HepG2 (cell line): ENCODE measurements around the gene SYMPK. TPM values are rescaled to one million over a fixed set of nuclear protein-coding genes. Genes with fewer than 3 reads are reported as not detected.

ENCODE experiments used
- ATAC-seq: fragments of 200-7000 bp; cut with Tn5 transposase; 3 replicates; pipeline ENCODE4 v1.9.1; 2020; ENCODE audit warnings: mild to moderate bottlenecking, moderate library complexity
- BruUV-seq: library from RNA; stranded (reverse); fragments of 400-500 nt; replicated peaks from 2 replicates; lab custom pipeline; 2021; lab: Mats Ljungman, UMichigan
- CTCF ChIA-PET: fragments of 300-600 bp; formaldehyde crosslinking; extraction: SDS; loops from one replicate; lab custom pipeline; 2021; ENCODE audit warnings: low total read pairs, inconsistent platforms, low intra/inter-chr PET ratio; lab: Yijun Ruan, JAX
- POLR2A ChIA-PET: fragments of 350-600 bp; sonication (Branson Sonifier 250); formaldehyde crosslinking; loops from one replicate; lab custom pipeline; 2020; ENCODE audit warnings: antibody characterized with exemption, inconsistent platforms; lab: Yijun Ruan, JAX
- DNase-seq: peaks from one replicate; pipeline ENCODE4 v3.0.0-alpha.2; 2015; ENCODE audit warnings: low spot score
- FAIRE-seq: peaks from 3 replicates; lab custom pipeline; 2011; peaks lifted over from hg19 to GRCh38; lab: Jason Lieb, UNC
- H2AFZ ChIP-seq: one replicate; pipeline ENCODE4 v1.6.1; 2011; ENCODE audit warnings: low read length, inconsistent platforms
- H3K27ac ChIP-seq: fragments of 300-600 bp; 3 replicates; pipeline ENCODE4 v1.8.0; 2011; ENCODE audit warnings: mixed run types, mild to moderate bottlenecking, mixed read lengths, low read length, inconsistent platforms; ENCODE audit not compliant: insufficient read depth; ENCODE audit errors: extremely low read length
- H3K27me3 ChIP-seq, 2 experiments: fragments of 200-600 bp in 1 of 2; 2 replicates in 1 of 2; 3 replicates in 1 of 2; pipeline versions ENCODE4 v1.6.0 to v1.8.0; 2011; ENCODE audit warnings: low read length in 2 of 2, mild to moderate bottlenecking in 2 of 2, moderate library complexity in 2 of 2, inconsistent platforms in 1 of 2; ENCODE audit not compliant: insufficient read depth in 2 of 2, control insufficient read depth in 1 of 2
- H3K36me3 ChIP-seq, 2 experiments: fragments of 200-600 bp in 1 of 2; replicated peaks in 1 of 2; 2 replicates in 1 of 2; 3 replicates in 1 of 2; pipeline versions ENCODE4 v1.5.1 to v1.8.0; 2011; ENCODE audit warnings: low read length in 2 of 2, inconsistent platforms in 1 of 2; ENCODE audit not compliant: insufficient read depth in 2 of 2, control insufficient read depth in 1 of 2
- H3K4me1 ChIP-seq: 2 replicates; pipeline ENCODE4 v1.5.1; 2012; ENCODE audit warnings: low read length, inconsistent platforms; ENCODE audit not compliant: insufficient read depth
- H3K4me2 ChIP-seq: 2 replicates; pipeline ENCODE4 v1.6.0; 2011; ENCODE audit warnings: low read depth, low read length, inconsistent platforms
- H3K4me3 ChIP-seq, 3 experiments: fragments of 200-600 bp in 1 of 3; sonication (generic), shearing (Covaris generic) in 1 of 3; replicated peaks in 1 of 3; 2 replicates each; pipeline ENCODE4 v1.5.1; 2011 to 2016; ENCODE audit warnings: low read length in 3 of 3, inconsistent platforms in 2 of 3, low read depth in 2 of 3, mild to moderate bottlenecking in 2 of 3, control low read depth in 1 of 3, mixed read lengths in 1 of 3; ENCODE audit not compliant: insufficient read depth in 1 of 3
- H3K79me2 ChIP-seq: one replicate; pipeline ENCODE4 v1.6.1; 2011; ENCODE audit warnings: low read length, inconsistent platforms; ENCODE audit not compliant: insufficient read depth
- H3K9ac ChIP-seq: 2 replicates; pipeline ENCODE4 v1.6.0; 2011; ENCODE audit warnings: mild to moderate bottlenecking, low read depth, low read length, inconsistent platforms; ENCODE audit not compliant: insufficient read depth
- H3K9me3 ChIP-seq: 2 replicates; pipeline ENCODE4 v1.5.1; 2012; ENCODE audit warnings: mild to moderate bottlenecking, low read length
- H4K20me1 ChIP-seq: 2 replicates; pipeline ENCODE4 v1.6.0; 2011; ENCODE audit warnings: inconsistent platforms, mild to moderate bottlenecking, low read length, moderate library complexity; ENCODE audit not compliant: insufficient read depth
- AHR ChIP-seq: IDR thresholded peaks from 2 replicates; pipeline ENCODE4 v1.6.1; 2018; ENCODE audit warnings: missing genetic modification reagents, missing compliant biosample characterization
- HNF4A ChIP-seq: sonication (generic); formaldehyde crosslinking; IDR thresholded peaks from 2 replicates; pipeline ENCODE4 v1.4.0; 2020; ENCODE audit warnings: missing genetic modification reagents
- NFE2L1 ChIP-seq: sonication (generic); formaldehyde crosslinking; IDR thresholded peaks from 2 replicates; pipeline ENCODE4 v1.4.0; 2020; ENCODE audit warnings: missing genetic modification reagents, mild to moderate bottlenecking, borderline replicate concordance
- NFYC ChIP-seq: IDR thresholded peaks from 2 replicates; pipeline ENCODE4 v1.6.1; 2016; ENCODE audit warnings: missing genetic modification reagents, missing compliant biosample characterization
- NR2F6 ChIP-seq, 2 experiments: IDR thresholded peaks; 2 replicates each; pipeline ENCODE4 v1.6.1; 2016; ENCODE audit warnings: antibody characterized with exemption in 1 of 2, mild to moderate bottlenecking in 1 of 2
- RAD51 ChIP-seq: fragments of 450-650 bp; IDR thresholded peaks from 2 replicates; pipeline ENCODE4 v1.6.1; 2016; ENCODE audit warnings: borderline replicate concordance
- SSRP1 ChIP-seq: IDR thresholded peaks from 2 replicates; pipeline ENCODE4 v1.6.1; 2016; ENCODE audit warnings: control low read depth
- TEAD3 ChIP-seq: optimal IDR thresholded peaks from 2 replicates; pipeline ENCODE3; 2016; ENCODE audit warnings: borderline replicate concordance
- ZBTB21 ChIP-seq: sonication (generic); formaldehyde crosslinking; IDR thresholded peaks from 2 replicates; pipeline ENCODE4 v1.4.0; 2020; ENCODE audit warnings: missing genetic modification reagents
- ZFP90 ChIP-seq: sonication (generic); formaldehyde crosslinking; IDR thresholded peaks from 2 replicates; pipeline ENCODE4 v1.8.0; 2022; ENCODE audit warnings: missing genetic modification reagents, mild to moderate bottlenecking, inconsistent platforms, borderline replicate concordance
- ZNF121 ChIP-seq: sonication (generic); formaldehyde crosslinking; IDR thresholded peaks from 2 replicates; pipeline ENCODE4 v1.5.0; 2020; ENCODE audit warnings: mild to moderate bottlenecking, missing genetic modification reagents
- ZNF275 ChIP-seq: sonication (generic); formaldehyde crosslinking; IDR thresholded peaks from 2 replicates; pipeline ENCODE4 v1.8.0; 2022; ENCODE audit warnings: missing genetic modification reagents, mild to moderate bottlenecking, inconsistent platforms, borderline replicate concordance
- ZNF382 ChIP-seq: sonication (generic); formaldehyde crosslinking; IDR thresholded peaks from 2 replicates; pipeline ENCODE4 v1.5.0; 2020; ENCODE audit warnings: missing genetic modification reagents, mild to moderate bottlenecking, borderline replicate concordance
- ZNF577 ChIP-seq: sonication (generic); formaldehyde crosslinking; IDR thresholded peaks from 2 replicates; pipeline ENCODE4 v1.4.0; 2020; ENCODE audit warnings: mild to moderate bottlenecking, low read depth, missing genetic modification reagents, borderline replicate concordance
- WGBS: methylation state at CpG from one replicate; pipeline ENCODE4 v1.1.6; 2017; ENCODE audit warnings: low lambda C conversion rate; 5-methylcytosine and 5-hydroxymethylcytosine counted together
- in situ Hi-C: cut with HindIII; loops from 2 replicates; pipeline ENCODE4 v1.10.0; 2017; ENCODE audit warnings: low pct_unique_long_range_greater_than_20kb; ENCODE audit not compliant: extremely low pct_ligation_motif_present
- intact Hi-C: fragments of 100-400 bp; cut with micrococcal nuclease; formaldehyde crosslinking; loops from one replicate; pipeline ENCODE4 v1.10.0; 2022; ENCODE audit not compliant: unreplicated experiment
- polyA plus RNA-seq, 8 experiments: library from polyadenylated mRNA; depleted of rRNA in 3 of 8; stranded (reverse) in 7 of 8; unstranded in 1 of 8; fragments of >200 nt; fragmentation: Illumina TruSeq in 4 of 8; extraction: Trizol in 4 of 8; gene quantifications; 2 replicates each; pipeline versions ENCODE4 v1.2.1 to v1.2.3, GENCODE V29; 2011 to 2016; ENCODE audit warnings: low read depth in 4 of 8, missing spikeins in 1 of 8, mixed read lengths in 1 of 8; ENCODE audit not compliant: insufficient read depth in 1 of 8
- total RNA-seq, 5 experiments: library from RNA; depleted of rRNA; stranded (reverse); fragments of >200 nt; fragmentation: Illumina TruSeq; extraction: Trizol; gene quantifications; 2 replicates each; pipeline ENCODE4 v1.2.3, GENCODE V29; 2016; ENCODE audit warnings: low read depth in 1 of 5
- TF ChIP-seq, protein P1 (sequence below): sonication (generic); formaldehyde crosslinking; IDR thresholded peaks from 2 replicates; pipeline ENCODE4 v1.5.1; 2020; ENCODE audit warnings: mild to moderate bottlenecking, missing genetic modification reagents, moderate library complexity
- TF ChIP-seq, protein P2 (sequence below): IDR thresholded peaks from 2 replicates; pipeline ENCODE4 v1.6.1; 2012; ENCODE audit warnings: low read length, improper control_type of control experiment

The SYMPK gene
- total and polyA plus RNA-seq, 2 of the 13 experiments (the other 11 are each of a cell fraction or from before 2014, with no cell fraction given), result 21.9 to 55.7 TPM

- ChIA-PET POLR2A (interaction anchor here (0.5 to 4.7 kb wide), 17 partner anchors 8 to 115 kb away, joined by 3 to 94 read pairs (median 5); partner anchors contain the start of genes DMWD, FBXO46, FOXA3 and QPCTL), CTCF (no interaction called here)
- 0% methylated on average over 13 of the region's 31 CpGs for WGBS
- FAIRE-seq, result peak; percentile 66
- DNase-seq, result peak; percentile 78
- no peaks in the 10 kb centered on the region for H3K9me3 ChIP-seq
- intact Hi-C loops, result loop anchor here (5.0 kb wide), 1 partner anchor 35 kb away; the partner anchor contains the start of genes FBXO46 and MEIOSIN
- in situ Hi-C loops, result no loop called here
- H3K27ac ChIP-seq, result peak overlapping the region; percentile 91
- H4K20me1 ChIP-seq, result no peaks in the 10 kb centered on the region
- ATAC-seq, result peak; percentile 20
- H3K4me2 ChIP-seq, result peak overlapping the region; percentile 93
- no peak overlapping the region for H2AFZ ChIP-seq
- peaks cover 5 to 7% of the 10 kb centered on the region in 2 experiments; a peak in 2 of 5 replicates for H3K27me3 ChIP-seq
- peaks cover 3% of the 10 kb centered on the region for H3K79me2 ChIP-seq
- peak overlapping the region; percentile 75 to 87 (median 76) for H3K4me3 ChIP-seq
- peak overlapping the region; percentile 91 for H3K9ac ChIP-seq
- H3K36me3 ChIP-seq, result no peaks in the 10 kb centered on the region
- peaks cover 16% of the 10 kb centered on the region for H3K4me1 ChIP-seq
- no TSS peak for BruUV-seq
- TF ChIP-seq ZNF577 (CRISPR knock-in tag) (no peak), NFE2L1 (no peak), ZBTB21 (no peak), ZFP90 (CRISPR knock-in tag) (no peak), AHR (no peak), ZNF121 (CRISPR knock-in tag) (no peak), ZNF382 (no peak), NFYC (CRISPR knock-in tag) (peak; percentile 16; the same call in 1 of the 2 replicates), ZNF275 (CRISPR knock-in tag) (no peak), RAD51 (no peak), HNF4A (CRISPR knock-in tag) (no peak), NR2F6 (IDR thresholded peaks at IDR 0.05) (no peak), NR2F6 (CRISPR knock-in tag; IDR thresholded peaks at IDR 0.05) (no peak; the same call in 1 of the 2 replicates), SSRP1 (CRISPR knock-in tag) (no peak), TEAD3 (CRISPR knock-in tag) (no peak)
- TF ChIP-seq, protein P1, sequence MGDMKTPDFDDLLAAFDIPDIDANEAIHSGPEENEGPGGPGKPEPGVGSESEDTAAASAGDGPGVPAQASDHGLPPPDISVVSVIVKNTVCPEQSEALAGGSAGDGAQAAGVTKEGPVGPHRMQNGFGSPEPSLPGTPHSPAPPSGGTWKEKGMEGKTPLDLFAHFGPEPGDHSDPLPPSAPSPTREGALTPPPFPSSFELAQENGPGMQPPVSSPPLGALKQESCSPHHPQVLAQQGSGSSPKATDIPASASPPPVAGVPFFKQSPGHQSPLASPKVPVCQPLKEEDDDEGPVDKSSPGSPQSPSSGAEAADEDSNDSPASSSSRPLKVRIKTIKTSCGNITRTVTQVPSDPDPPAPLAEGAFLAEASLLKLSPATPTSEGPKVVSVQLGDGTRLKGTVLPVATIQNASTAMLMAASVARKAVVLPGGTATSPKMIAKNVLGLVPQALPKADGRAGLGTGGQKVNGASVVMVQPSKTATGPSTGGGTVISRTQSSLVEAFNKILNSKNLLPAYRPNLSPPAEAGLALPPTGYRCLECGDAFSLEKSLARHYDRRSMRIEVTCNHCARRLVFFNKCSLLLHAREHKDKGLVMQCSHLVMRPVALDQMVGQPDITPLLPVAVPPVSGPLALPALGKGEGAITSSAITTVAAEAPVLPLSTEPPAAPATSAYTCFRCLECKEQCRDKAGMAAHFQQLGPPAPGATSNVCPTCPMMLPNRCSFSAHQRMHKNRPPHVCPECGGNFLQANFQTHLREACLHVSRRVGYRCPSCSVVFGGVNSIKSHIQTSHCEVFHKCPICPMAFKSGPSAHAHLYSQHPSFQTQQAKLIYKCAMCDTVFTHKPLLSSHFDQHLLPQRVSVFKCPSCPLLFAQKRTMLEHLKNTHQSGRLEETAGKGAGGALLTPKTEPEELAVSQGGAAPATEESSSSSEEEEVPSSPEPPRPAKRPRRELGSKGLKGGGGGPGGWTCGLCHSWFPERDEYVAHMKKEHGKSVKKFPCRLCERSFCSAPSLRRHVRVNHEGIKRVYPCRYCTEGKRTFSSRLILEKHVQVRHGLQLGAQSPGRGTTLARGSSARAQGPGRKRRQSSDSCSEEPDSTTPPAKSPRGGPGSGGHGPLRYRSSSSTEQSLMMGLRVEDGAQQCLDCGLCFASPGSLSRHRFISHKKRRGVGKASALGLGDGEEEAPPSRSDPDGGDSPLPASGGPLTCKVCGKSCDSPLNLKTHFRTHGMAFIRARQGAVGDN (CRISPR knock-in tag), result peak; percentile 36; the same call in 1 of the 2 replicates
- TF ChIP-seq, protein P2, sequence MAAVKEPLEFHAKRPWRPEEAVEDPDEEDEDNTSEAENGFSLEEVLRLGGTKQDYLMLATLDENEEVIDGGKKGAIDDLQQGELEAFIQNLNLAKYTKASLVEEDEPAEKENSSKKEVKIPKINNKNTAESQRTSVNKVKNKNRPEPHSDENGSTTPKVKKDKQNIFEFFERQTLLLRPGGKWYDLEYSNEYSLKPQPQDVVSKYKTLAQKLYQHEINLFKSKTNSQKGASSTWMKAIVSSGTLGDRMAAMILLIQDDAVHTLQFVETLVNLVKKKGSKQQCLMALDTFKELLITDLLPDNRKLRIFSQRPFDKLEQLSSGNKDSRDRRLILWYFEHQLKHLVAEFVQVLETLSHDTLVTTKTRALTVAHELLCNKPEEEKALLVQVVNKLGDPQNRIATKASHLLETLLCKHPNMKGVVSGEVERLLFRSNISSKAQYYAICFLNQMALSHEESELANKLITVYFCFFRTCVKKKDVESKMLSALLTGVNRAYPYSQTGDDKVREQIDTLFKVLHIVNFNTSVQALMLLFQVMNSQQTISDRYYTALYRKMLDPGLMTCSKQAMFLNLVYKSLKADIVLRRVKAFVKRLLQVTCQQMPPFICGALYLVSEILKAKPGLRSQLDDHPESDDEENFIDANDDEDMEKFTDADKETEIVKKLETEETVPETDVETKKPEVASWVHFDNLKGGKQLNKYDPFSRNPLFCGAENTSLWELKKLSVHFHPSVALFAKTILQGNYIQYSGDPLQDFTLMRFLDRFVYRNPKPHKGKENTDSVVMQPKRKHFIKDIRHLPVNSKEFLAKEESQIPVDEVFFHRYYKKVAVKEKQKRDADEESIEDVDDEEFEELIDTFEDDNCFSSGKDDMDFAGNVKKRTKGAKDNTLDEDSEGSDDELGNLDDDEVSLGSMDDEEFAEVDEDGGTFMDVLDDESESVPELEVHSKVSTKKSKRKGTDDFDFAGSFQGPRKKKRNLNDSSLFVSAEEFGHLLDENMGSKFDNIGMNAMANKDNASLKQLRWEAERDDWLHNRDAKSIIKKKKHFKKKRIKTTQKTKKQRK, result no peak
Observed at GRCh38 chr19:45767410-45767880, 95.5 kb downstream of the SYMPK start.
